GM18502 (cell line): Measurements from ENCODE around the gene BCHE.

Source experiments
- ATAC-seq: cut with Tn5 transposase; IDR thresholded peaks from one replicate; pipeline ENCODE4 v1.9.1; 2021; ENCODE audit warnings: mild to moderate bottlenecking; ENCODE audit not compliant: unreplicated experiment, poor library complexity

Gene BCHE

DNA sequence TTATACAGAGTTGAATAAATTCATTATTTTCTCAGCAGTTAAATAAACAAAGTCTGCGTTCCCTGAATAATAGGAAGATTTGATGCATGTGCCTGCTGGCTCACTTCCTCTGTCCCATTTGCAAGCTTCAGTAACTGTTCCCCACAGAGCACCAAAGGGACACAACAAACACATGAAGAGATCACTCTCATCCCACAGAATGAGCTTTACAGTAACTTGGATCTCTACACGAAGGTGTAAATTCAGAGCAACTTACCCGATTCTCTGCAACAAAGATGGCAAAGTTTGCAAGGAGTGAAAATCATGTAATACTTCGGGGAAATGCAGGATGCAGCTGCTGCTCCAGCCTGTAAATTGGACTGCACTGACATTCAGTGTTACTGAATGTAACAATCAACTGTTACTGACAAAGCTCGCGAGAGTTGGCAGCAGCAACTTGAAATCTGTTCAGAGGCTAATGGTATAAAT, at the start of gene BCHE:
Gene BCHE (minus strand): TSS at position 366 of the 468 bp plus-strand sequence. CDS start 6,390 bp downstream, outside the sequence.
- no peak for ATAC-seq

- no peak for ATAC-seq
Observed at GRCh38 chr3:165885558-165886270, 48.5 kb upstream of the BCHE start.

DNA sequence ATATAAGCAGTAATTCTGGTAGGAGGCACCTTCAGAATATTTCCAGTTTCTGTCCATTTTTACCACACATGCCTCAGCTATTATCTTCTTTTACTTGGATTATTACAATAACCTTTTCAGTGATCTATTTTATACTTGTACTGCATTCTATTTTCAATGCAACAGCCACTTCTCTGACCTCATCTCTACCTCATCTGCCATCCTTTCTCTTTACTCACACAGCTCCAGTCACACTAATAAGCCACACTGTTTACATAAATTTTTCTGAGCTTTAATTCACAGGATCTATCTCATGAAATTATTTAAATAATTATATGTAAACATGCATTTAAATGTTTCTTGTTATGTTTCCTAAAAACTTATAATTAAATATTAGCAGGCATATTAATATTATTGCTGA, 47.3 kb upstream of the BCHE start:
- ATAC-seq: no peak

DNA sequence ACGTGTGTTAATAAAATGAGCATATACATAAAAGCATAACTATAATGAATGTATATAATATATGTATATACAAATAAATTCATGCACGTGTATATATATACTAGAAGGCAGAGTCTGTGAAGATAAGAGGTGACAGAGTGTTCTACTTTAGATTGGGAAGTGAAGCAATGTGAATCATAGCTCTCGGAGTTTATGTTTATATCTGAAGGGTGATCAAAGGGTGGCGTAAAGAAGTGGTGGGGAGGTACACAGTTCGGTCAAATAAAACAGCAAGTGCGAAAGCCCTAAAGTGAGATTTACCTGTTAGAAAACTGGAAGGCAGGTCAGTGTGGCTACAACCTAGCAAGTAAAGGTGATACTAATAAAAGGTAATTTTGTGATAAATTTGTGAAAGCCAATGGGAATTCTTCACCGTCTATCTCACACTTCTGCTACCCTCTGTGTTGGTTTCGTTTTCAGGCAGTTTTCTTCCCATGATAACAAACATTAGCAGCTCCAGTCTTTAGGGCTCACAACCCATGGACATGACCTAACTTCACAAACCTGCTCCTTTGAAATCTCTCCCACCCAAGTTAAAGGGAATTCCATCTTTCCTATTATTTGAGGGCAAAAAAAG, 46.7 kb upstream of the BCHE start:
- no peak for ATAC-seq

- ATAC-seq: no peak
Observed at GRCh38 chr3:165883117-165883516, 45.9 kb upstream of the BCHE start.

- ATAC-seq: no peak
Observed at GRCh38 chr3:165875644-165876043, 38.4 kb upstream of the BCHE start.

DNA sequence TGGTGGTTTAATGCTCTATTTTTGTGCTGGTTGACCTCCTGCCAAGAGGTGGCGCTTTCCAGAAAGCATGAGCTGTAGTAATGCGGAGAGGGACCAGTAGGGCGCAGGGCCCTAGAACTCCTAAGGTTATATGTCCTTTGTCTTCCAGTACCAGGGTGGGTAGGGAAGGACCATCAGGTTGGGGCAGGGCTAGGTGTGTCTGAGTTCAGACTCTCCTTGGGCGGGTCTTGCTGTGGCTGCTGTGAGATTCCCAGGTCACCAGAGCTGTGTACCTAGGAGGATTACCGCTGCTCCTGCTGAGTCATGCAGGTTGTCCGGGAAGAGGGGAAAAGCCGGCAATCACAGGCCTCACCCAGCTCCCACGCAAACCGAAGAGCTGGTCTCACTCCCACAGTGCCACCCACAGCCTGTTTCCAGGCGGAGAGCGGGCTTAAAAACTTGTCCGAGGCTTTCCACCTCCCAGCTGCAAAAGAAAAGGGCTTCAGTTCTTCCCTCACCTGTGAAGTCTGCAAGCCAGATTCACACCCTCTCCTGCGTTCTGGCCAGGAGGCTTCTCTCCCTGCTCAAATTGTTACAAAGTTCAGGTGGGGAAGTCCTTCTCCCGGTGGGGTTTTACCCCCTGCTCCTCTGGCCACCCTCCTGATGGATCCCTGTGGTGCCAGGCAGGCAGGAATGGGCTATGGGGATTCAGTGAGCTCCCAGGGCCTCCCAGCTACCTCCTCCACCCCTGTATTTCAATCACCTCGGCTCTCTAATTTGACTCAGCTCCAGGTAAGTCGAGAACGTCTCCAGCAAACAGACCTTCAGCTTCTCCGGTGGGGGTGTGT, 37.7 kb upstream of the BCHE start:
- ATAC-seq: no peak

GRCh38 chr3:165868088-165868487, 30.9 kb upstream of the BCHE start:
- ATAC-seq: no peak

DNA sequence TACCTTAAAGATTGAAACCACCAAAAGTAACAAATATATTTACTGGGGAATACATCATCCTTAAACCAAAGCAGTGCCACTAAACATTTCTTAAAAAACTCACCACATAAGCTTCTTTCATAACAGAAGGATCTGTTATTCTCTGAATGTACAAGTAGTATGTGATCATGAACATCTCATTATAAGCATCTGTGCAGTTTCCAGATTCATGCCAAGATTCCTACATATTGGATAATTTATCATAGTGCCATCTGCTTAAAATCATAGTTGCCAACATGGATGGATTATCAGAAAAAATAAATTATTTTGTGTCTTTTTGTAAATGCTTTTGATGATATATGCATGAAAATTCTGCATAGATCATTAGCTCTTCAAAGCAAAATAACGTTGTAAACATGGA, 21.8 kb upstream of the BCHE start:
- no peak for ATAC-seq

DNA sequence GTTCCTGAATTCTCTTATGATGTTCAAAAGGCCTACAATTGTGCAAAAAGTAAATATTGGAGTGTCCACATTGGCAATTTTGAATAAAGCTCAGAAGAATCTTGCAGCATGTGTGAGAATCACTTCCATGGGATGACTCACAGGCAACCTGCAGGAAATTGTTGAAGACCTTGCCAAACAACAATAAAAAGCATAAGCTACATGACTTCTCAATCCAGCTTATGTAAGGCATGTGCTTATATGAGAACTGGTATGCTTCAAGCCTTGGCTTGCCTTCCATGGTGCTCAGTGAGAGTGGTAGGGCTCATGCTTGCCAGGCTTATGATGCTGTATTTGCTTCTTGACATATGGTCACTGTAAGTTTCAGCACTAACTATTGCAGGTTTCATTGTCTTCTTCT, 18.4 kb upstream of the BCHE start:
- ATAC-seq: no peak

DNA sequence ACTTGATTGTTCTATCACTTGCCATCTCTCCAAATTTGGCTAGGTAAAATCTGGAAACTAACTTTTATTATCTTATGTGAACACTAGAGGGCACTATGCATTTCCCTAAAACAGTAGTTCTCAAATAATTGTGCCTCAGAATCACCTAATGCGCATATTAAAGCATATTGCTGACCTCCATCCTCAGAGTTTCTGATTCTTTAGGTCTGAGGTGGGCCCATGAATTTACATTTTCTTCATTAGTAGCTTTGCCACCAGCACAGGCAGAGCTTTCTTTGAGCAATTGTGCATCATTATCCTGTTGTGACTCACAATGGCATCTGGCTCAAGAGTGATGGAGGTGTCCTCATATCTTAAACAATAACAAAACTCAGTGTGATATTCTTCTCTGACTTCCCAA, 17.5 kb upstream of the BCHE start:
- ATAC-seq: peak; percentile 74

- ATAC-seq: no peak
Observed at GRCh38 chr3:165852711-165853110, 15.5 kb upstream of the BCHE start.

DNA sequence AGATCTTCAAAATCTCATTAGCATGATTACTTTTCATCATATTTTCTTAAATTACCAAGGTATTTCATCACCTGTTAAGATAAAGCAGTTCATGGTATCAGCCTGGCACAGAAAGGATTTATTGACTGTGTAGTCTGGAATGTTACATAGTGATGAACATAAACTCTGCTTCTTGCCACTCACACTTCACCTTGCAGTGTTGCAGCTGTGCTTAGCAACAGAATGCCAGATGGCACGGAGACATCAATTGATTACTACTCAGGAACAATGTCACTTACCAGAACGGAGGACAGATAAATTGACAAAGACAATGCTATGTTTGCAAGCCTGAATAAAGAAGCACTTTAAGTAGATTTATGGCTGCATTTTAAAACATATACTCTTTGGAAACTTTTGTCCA, 15.0 kb upstream of the BCHE start:
- no peak for ATAC-seq

- no peak for ATAC-seq
Observed at GRCh38 chr3:165846056-165846455, 8.8 kb upstream of the BCHE start.

GRCh38 chr3:165839296-165840076, 2.3 kb upstream of the BCHE start:
- no peak for ATAC-seq

GRCh38 chr3:165837801-165838200, 578 bp upstream of the BCHE start:
- no peak for ATAC-seq

DNA sequence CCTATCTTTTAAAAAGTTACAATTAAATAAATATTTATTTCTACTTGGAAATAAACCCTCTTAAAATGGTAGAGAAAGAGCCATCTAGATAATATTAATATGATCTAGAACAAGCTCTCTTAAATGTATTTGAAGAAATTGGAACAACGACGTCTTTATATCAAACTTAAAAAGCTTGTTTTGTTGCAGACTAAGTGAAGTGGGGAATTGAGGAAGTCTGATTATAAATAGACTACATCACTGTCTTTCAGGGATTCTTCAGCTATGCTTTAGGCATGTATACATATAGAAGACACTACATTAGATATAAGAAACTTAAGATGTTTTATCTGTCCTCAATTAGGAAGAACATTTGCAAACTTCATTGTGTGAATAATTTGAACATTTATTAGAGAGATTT, 1.8 kb downstream of the BCHE start:
- no peak for ATAC-seq

DNA sequence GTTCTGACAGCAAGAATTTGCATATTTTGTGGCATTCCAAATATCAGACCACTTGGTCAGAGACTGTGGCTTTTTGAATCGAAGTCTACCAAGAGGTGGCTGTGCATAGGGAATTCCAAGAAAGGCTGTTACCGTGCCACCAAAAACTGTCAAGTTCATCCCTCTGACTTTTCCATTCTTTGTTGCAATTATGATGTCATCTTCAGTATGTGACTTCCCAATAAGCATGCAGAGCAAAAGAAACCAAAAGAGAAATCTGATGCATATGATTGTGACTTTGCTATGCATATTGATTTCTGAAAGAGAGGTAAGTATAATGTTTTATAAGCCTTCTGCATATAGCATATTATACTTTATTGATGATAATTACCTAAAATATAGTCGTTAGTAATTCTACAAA, 6.5 kb downstream of the BCHE start:
- no peak for ATAC-seq

GRCh38 chr3:165827883-165828282, 9.3 kb downstream of the BCHE start:
- ATAC-seq: no peak

- no peak for ATAC-seq
Observed at GRCh38 chr3:165827233-165827632, 10.0 kb downstream of the BCHE start.
